Measurements from ENCODE around the gene TNF.
"Not testable (repeated sequence)": the region's sequence is repeated elsewhere in the genome, so short reads cannot be mapped to it uniquely, and the experiment has no call there.

Gene TNF

GRCh38 chr6:31590691-31591090, 15.3 kb downstream of the TNF start:
- H3K4me1 ChIP-seq (ENCODE audit: control insufficient read depth, insufficient read depth, low read length); H3K27me3 ChIP-seq (ENCODE audit: control insufficient read depth, insufficient read depth, low read length); H3K4me3 ChIP-seq (ENCODE audit: low read length); H3K36me3 ChIP-seq (ENCODE audit: control insufficient read depth, insufficient read depth, low read length); H3K27ac ChIP-seq (ENCODE audit: low read depth, low read length); H3K9ac ChIP-seq (ENCODE audit: low read length): not testable (repeated sequence)

GRCh38 chr6:31592396-31592771, 17.0 kb downstream of the TNF start:
- Histone ChIP-seq H3K9ac (ENCODE audit: low read length) (no peak overlapping the region), H3K4me3 (ENCODE audit: low read length) (no peak overlapping the region), H3K4me1 (ENCODE audit: control insufficient read depth, insufficient read depth, low read length) (no peaks in the 10 kb centered on the region), H3K27ac (ENCODE audit: low read depth, low read length) (no peak overlapping the region), H3K36me3 (ENCODE audit: control insufficient read depth, insufficient read depth, low read length) (no peaks in the 10 kb centered on the region), H3K27me3 (ENCODE audit: control insufficient read depth, insufficient read depth, low read length) (peaks cover 5% of the 10 kb centered on the region)

- H3K4me3 ChIP-seq (ENCODE audit: low read length) = no peak overlapping the region
- H3K27ac ChIP-seq (ENCODE audit: low read depth, low read length) = no peak overlapping the region
- no peak overlapping the region for H3K9ac ChIP-seq (ENCODE audit: low read length)
- H3K36me3 ChIP-seq (ENCODE audit: control insufficient read depth, insufficient read depth, low read length) = no peaks in the 10 kb centered on the region
- no peaks in the 10 kb centered on the region for H3K4me1 ChIP-seq (ENCODE audit: control insufficient read depth, insufficient read depth, low read length)
- no peaks in the 10 kb centered on the region for H3K27me3 ChIP-seq (ENCODE audit: control insufficient read depth, insufficient read depth, low read length)
Measured at GRCh38 chr6:31597006-31597405, 21.6 kb downstream of the TNF start.

- H3K27me3 ChIP-seq (ENCODE audit: control insufficient read depth, insufficient read depth, low read length) = no peaks in the 10 kb centered on the region
- no peak overlapping the region for H3K9ac ChIP-seq (ENCODE audit: low read length)
- H3K4me1 ChIP-seq (ENCODE audit: control insufficient read depth, insufficient read depth, low read length) = no peaks in the 10 kb centered on the region
- no peak overlapping the region for H3K27ac ChIP-seq (ENCODE audit: low read depth, low read length)
- no peak overlapping the region for H3K4me3 ChIP-seq (ENCODE audit: low read length)
- no peaks in the 10 kb centered on the region for H3K36me3 ChIP-seq (ENCODE audit: control insufficient read depth, insufficient read depth, low read length)
Measured at GRCh38 chr6:31607317-31607716, 32.0 kb downstream of the TNF start.

GRCh38 chr6:31609519-31610406, 34.4 kb downstream of the TNF start:
- Histone ChIP-seq H3K9ac (ENCODE audit: low read length) (no peak overlapping the region), H3K27ac (ENCODE audit: low read depth, low read length) (no peak overlapping the region)

GRCh38 chr6:31610968-31611367, 35.6 kb downstream of the TNF start:
- Histone ChIP-seq H3K36me3 (ENCODE audit: control insufficient read depth, insufficient read depth, low read length) (no peaks in the 10 kb centered on the region), H3K9ac (ENCODE audit: low read length) (no peak overlapping the region), H3K27ac (ENCODE audit: low read depth, low read length) (no peak overlapping the region), H3K4me3 (ENCODE audit: low read length) (no peak overlapping the region), H3K4me1 (ENCODE audit: control insufficient read depth, insufficient read depth, low read length) (no peaks in the 10 kb centered on the region), H3K27me3 (ENCODE audit: control insufficient read depth, insufficient read depth, low read length) (no peaks in the 10 kb centered on the region)

More at GRCh38 chr6:31609519-31610406, 34.4 kb downstream of the TNF start:
- no peak overlapping the region for H3K4me3 ChIP-seq (ENCODE audit: low read length)
- no peaks in the 10 kb centered on the region for H3K36me3 ChIP-seq (ENCODE audit: control insufficient read depth, insufficient read depth, low read length)
- H3K4me1 ChIP-seq (ENCODE audit: control insufficient read depth, insufficient read depth, low read length) = no peaks in the 10 kb centered on the region
- H3K27me3 ChIP-seq (ENCODE audit: control insufficient read depth, insufficient read depth, low read length) = no peaks in the 10 kb centered on the region

GRCh38 chr6:31614075-31614619, 38.8 kb downstream of the TNF start:
- Histone ChIP-seq H3K4me1 (ENCODE audit: control insufficient read depth, insufficient read depth, low read length) (no peaks in the 10 kb centered on the region), H3K27me3 (ENCODE audit: control insufficient read depth, insufficient read depth, low read length) (no peaks in the 10 kb centered on the region), H3K36me3 (ENCODE audit: control insufficient read depth, insufficient read depth, low read length) (no peaks in the 10 kb centered on the region), H3K9ac (ENCODE audit: low read length) (no peak overlapping the region), H3K27ac (ENCODE audit: low read depth, low read length) (no peak overlapping the region), H3K4me3 (ENCODE audit: low read length) (no peak overlapping the region)

GRCh38 chr6:31614684-31615578, 39.6 kb downstream of the TNF start, which contains the start of gene AIF1:
Gene AIF1 (plus strand): TSS chr6:31615234. CDS start chr6:31615330, 96 bp downstream.
- Histone ChIP-seq H3K27ac (ENCODE audit: low read depth, low read length) (no peak within 1 kb of the TSS), H3K9ac (ENCODE audit: low read length) (no peak within 1 kb of the TSS), H3K4me1 (ENCODE audit: control insufficient read depth, insufficient read depth, low read length) (no peaks in the 10 kb centered on the region), H3K27me3 (ENCODE audit: control insufficient read depth, insufficient read depth, low read length) (no peaks in the 10 kb centered on the region), H3K36me3 (ENCODE audit: control insufficient read depth, insufficient read depth, low read length) (no peaks in the 10 kb centered on the region), H3K4me3 (ENCODE audit: low read length) (peak within 1 kb of the TSS; percentile 27)

GRCh38 chr6:31615748-31616147, 40.4 kb downstream of the TNF start:
- H3K4me3 ChIP-seq (ENCODE audit: low read length) = peak overlapping the region; percentile 27
- H3K27me3 ChIP-seq (ENCODE audit: control insufficient read depth, insufficient read depth, low read length) = no peaks in the 10 kb centered on the region
- H3K36me3 ChIP-seq (ENCODE audit: control insufficient read depth, insufficient read depth, low read length) = no peaks in the 10 kb centered on the region
- no peak overlapping the region for H3K27ac ChIP-seq (ENCODE audit: low read depth, low read length)
- H3K4me1 ChIP-seq (ENCODE audit: control insufficient read depth, insufficient read depth, low read length) = no peaks in the 10 kb centered on the region
- no peak overlapping the region for H3K9ac ChIP-seq (ENCODE audit: low read length)

GRCh38 chr6:31617010-31617409, 41.6 kb downstream of the TNF start:
- Histone ChIP-seq H3K9ac (ENCODE audit: low read length) (no peak overlapping the region), H3K4me3 (ENCODE audit: low read length) (no peak overlapping the region), H3K4me1 (ENCODE audit: control insufficient read depth, insufficient read depth, low read length) (peaks cover 5% of the 10 kb centered on the region), H3K27ac (ENCODE audit: low read depth, low read length) (no peak overlapping the region), H3K36me3 (ENCODE audit: control insufficient read depth, insufficient read depth, low read length) (no peaks in the 10 kb centered on the region), H3K27me3 (ENCODE audit: control insufficient read depth, insufficient read depth, low read length) (peaks cover 2% of the 10 kb centered on the region)

- peaks cover 8% of the 10 kb centered on the region for H3K4me1 ChIP-seq (ENCODE audit: control insufficient read depth, insufficient read depth, low read length)
- H3K9ac ChIP-seq (ENCODE audit: low read length) = no peak overlapping the region
Measured at GRCh38 chr6:31619805-31620585, 44.6 kb downstream of the TNF start.

More at GRCh38 chr6:31619805-31620585, 44.6 kb downstream of the TNF start:
- H3K27ac ChIP-seq (ENCODE audit: low read depth, low read length) = peak overlapping the region; percentile 94
- peak overlapping the region; percentile 55 for H3K4me3 ChIP-seq (ENCODE audit: low read length)
- peaks cover 11% of the 10 kb centered on the region for H3K36me3 ChIP-seq (ENCODE audit: control insufficient read depth, insufficient read depth, low read length)
- H3K27me3 ChIP-seq (ENCODE audit: control insufficient read depth, insufficient read depth, low read length) = peaks cover 2% of the 10 kb centered on the region
